IPS-15b (cell line): ENCODE measurements around the gene POLRMT.

Experiments used
- H3K27me3 ChIP-seq: one replicate; pipeline ENCODE4 v1.6.1; 2013; ENCODE audit warnings: low read length; ENCODE audit not compliant: control insufficient read depth, insufficient read depth
- H3K36me3 ChIP-seq: one replicate; pipeline ENCODE4 v1.6.1; 2013; ENCODE audit warnings: low read length; ENCODE audit not compliant: control insufficient read depth, insufficient read depth
- H3K4me1 ChIP-seq: one replicate; pipeline ENCODE4 v1.6.1; 2013; ENCODE audit warnings: mild to moderate bottlenecking, low read length; ENCODE audit not compliant: control insufficient read depth, insufficient read depth
- H3K4me3 ChIP-seq: one replicate; pipeline ENCODE4 v1.5.1; 2013; ENCODE audit warnings: low read depth, low read length
- H3K9ac ChIP-seq: one replicate; pipeline ENCODE4 v1.6.1; 2013; ENCODE audit warnings: low read depth, mild to moderate bottlenecking, low read length
- H3K9me3 ChIP-seq: one replicate; pipeline ENCODE4 v1.6.1; 2013; ENCODE audit warnings: mild to moderate bottlenecking, low read length; ENCODE audit not compliant: control insufficient read depth, insufficient read depth

The POLRMT gene

GRCh38 chr19:601310-601709 is 32.0 kb downstream of the POLRMT start:
- no peaks in the 10 kb centered on the region for H3K36me3 ChIP-seq
- H3K9me3 ChIP-seq, result no peaks in the 10 kb centered on the region
- H3K4me1 ChIP-seq, result no peaks in the 10 kb centered on the region

GRCh38 chr19:597406-598315 is 35.7 kb downstream of the POLRMT start:
- Histone ChIP-seq H3K9ac (no peak overlapping the region), H3K4me3 (no peak overlapping the region), H3K36me3 (no peaks in the 10 kb centered on the region), H3K27me3 (no peaks in the 10 kb centered on the region), H3K4me1 (no peaks in the 10 kb centered on the region), H3K9me3 (no peaks in the 10 kb centered on the region)

More at GRCh38 chr19:601310-601709, 32.0 kb downstream of the POLRMT start:
- H3K4me3 ChIP-seq, result no peak overlapping the region
- no peaks in the 10 kb centered on the region for H3K27me3 ChIP-seq
- no peak overlapping the region for H3K9ac ChIP-seq

GRCh38 chr19:596263-596655 is 37.1 kb downstream of the POLRMT start:
- Histone ChIP-seq H3K36me3 (no peaks in the 10 kb centered on the region), H3K4me1 (no peaks in the 10 kb centered on the region), H3K9ac (no peak overlapping the region), H3K4me3 (no peak overlapping the region), H3K27me3 (peaks cover 2% of the 10 kb centered on the region), H3K9me3 (no peaks in the 10 kb centered on the region)

GRCh38 chr19:595326-596262 is 37.7 kb downstream of the POLRMT start:
- Histone ChIP-seq H3K27me3 (peaks cover 7% of the 10 kb centered on the region), H3K36me3 (no peaks in the 10 kb centered on the region), H3K9me3 (no peaks in the 10 kb centered on the region), H3K4me1 (no peaks in the 10 kb centered on the region), H3K4me3 (no peak overlapping the region), H3K9ac (no peak overlapping the region)

GRCh38 chr19:594265-594870 is 39.0 kb downstream of the POLRMT start:
- peaks cover 7% of the 10 kb centered on the region for H3K27me3 ChIP-seq
- no peak overlapping the region for H3K9ac ChIP-seq
- no peaks in the 10 kb centered on the region for H3K9me3 ChIP-seq
- no peak overlapping the region for H3K4me3 ChIP-seq
- H3K4me1 ChIP-seq, result no peaks in the 10 kb centered on the region
- H3K36me3 ChIP-seq, result no peaks in the 10 kb centered on the region

GRCh38 chr19:593505-593904 is 39.8 kb downstream of the POLRMT start:
- H3K4me3 ChIP-seq, result no peak overlapping the region
- H3K27me3 ChIP-seq, result peaks cover 15% of the 10 kb centered on the region
- H3K4me1 ChIP-seq, result no peaks in the 10 kb centered on the region

GRCh38 chr19:593055-593454 is 40.3 kb downstream of the POLRMT start:
- Histone ChIP-seq H3K9me3 (no peaks in the 10 kb centered on the region), H3K4me3 (no peak overlapping the region), H3K36me3 (no peaks in the 10 kb centered on the region), H3K27me3 (peaks cover 18% of the 10 kb centered on the region), H3K9ac (no peak overlapping the region), H3K4me1 (no peaks in the 10 kb centered on the region)

More at GRCh38 chr19:593505-593904, 39.8 kb downstream of the POLRMT start:
- Histone ChIP-seq H3K9me3 (no peaks in the 10 kb centered on the region), H3K36me3 (no peaks in the 10 kb centered on the region), H3K9ac (no peak overlapping the region)

GRCh38 chr19:592101-592500 is 41.2 kb downstream of the POLRMT start:
- Histone ChIP-seq H3K4me1 (no peaks in the 10 kb centered on the region), H3K9me3 (no peaks in the 10 kb centered on the region), H3K9ac (no peak overlapping the region), H3K27me3 (peaks cover 18% of the 10 kb centered on the region), H3K4me3 (no peak overlapping the region), H3K36me3 (no peaks in the 10 kb centered on the region)

GRCh38 chr19:591099-591958 is 42.0 kb downstream of the POLRMT start:
- no peaks in the 10 kb centered on the region for H3K36me3 ChIP-seq
- no peaks in the 10 kb centered on the region for H3K9me3 ChIP-seq
- no peak overlapping the region for H3K9ac ChIP-seq
- H3K27me3 ChIP-seq, result peaks cover 18% of the 10 kb centered on the region
- H3K4me3 ChIP-seq, result no peak overlapping the region
- H3K4me1 ChIP-seq, result no peaks in the 10 kb centered on the region

- H3K9me3 ChIP-seq, result no peaks in the 10 kb centered on the region
- peaks cover 18% of the 10 kb centered on the region for H3K27me3 ChIP-seq
- H3K9ac ChIP-seq, result no peak overlapping the region
- H3K4me3 ChIP-seq, result peak overlapping the region; percentile 8
- H3K4me1 ChIP-seq, result no peaks in the 10 kb centered on the region
- H3K36me3 ChIP-seq, result no peaks in the 10 kb centered on the region
These were observed 42.6 kb downstream of the POLRMT start for GRCh38 chr19:590750-591098.

GRCh38 chr19:590396-590745 is 43.0 kb downstream of the POLRMT start:
- Histone ChIP-seq H3K9me3 (no peaks in the 10 kb centered on the region), H3K4me1 (no peaks in the 10 kb centered on the region), H3K36me3 (no peaks in the 10 kb centered on the region), H3K27me3 (peaks cover 18% of the 10 kb centered on the region), H3K4me3 (peak overlapping the region; percentile 35), H3K9ac (no peak overlapping the region)
